Calu3 (cell line): ENCODE results near the gene EIF4B. TPM values are rescaled to one million over a fixed set of nuclear protein-coding genes. Genes with fewer than 3 reads are reported as not detected.

Source experiments
- BruUV-seq: library from RNA; stranded (reverse); fragments of 400-500 nt; replicated peaks from 2 replicates; lab custom pipeline; 2021; lab: Mats Ljungman, UMichigan
- CTCF ChIA-PET: fragments of 300-600 bp; sonication (Branson Sonifier 250); formaldehyde crosslinking; loops from one replicate; lab custom pipeline; 2022; ENCODE audit warnings: antibody characterized with exemption; lab: Charles Lee
- DNase-seq: peaks from one replicate; pipeline ENCODE4 v3.0.0; 2022
- H3K27ac Mint-ChIP-seq: one replicate; pipeline ENCODE4 v1.8.0; 2022; ENCODE audit warnings: mixed read lengths; ENCODE audit not compliant: unreplicated experiment
- H3K27me3 Mint-ChIP-seq: one replicate; pipeline ENCODE4 v1.8.0; 2022; ENCODE audit warnings: mixed read lengths; ENCODE audit not compliant: unreplicated experiment
- H3K36me3 Mint-ChIP-seq: one replicate; pipeline ENCODE4 v1.8.0; 2022; ENCODE audit warnings: mild to moderate bottlenecking, moderate library complexity, mixed read lengths; ENCODE audit not compliant: insufficient read depth, unreplicated experiment
- H3K4me1 Mint-ChIP-seq: one replicate; pipeline ENCODE4 v1.8.0; 2022; ENCODE audit warnings: mild to moderate bottlenecking, low read depth, mixed read lengths; ENCODE audit not compliant: unreplicated experiment
- H3K4me3 Mint-ChIP-seq: one replicate; pipeline ENCODE4 v1.8.0; 2022; ENCODE audit warnings: mild to moderate bottlenecking, low read depth, moderate library complexity, mixed read lengths; ENCODE audit not compliant: unreplicated experiment
- H3K9me3 Mint-ChIP-seq: one replicate; pipeline ENCODE4 v1.8.0; 2022; ENCODE audit warnings: low read depth, mixed read lengths; ENCODE audit not compliant: unreplicated experiment
- CTCF ChIP-seq: fragments of 200-600 bp; IDR thresholded peaks from one replicate; pipeline ENCODE4 v1.8.0; 2022; ENCODE audit warnings: antibody characterized with exemption; ENCODE audit not compliant: unreplicated experiment
- intact Hi-C: fragments of 100-400 bp; cut with micrococcal nuclease; formaldehyde crosslinking; loops from one replicate; pipeline ENCODE4 v1.10.0; 2022; ENCODE audit not compliant: unreplicated experiment
- total RNA-seq: library from RNA; stranded (reverse); gene quantifications from 2 replicates; pipeline ENCODE4 v1.2.3, GENCODE V29; 2022

The EIF4B gene
- total RNA-seq, 1 experiment from 2014 or later: 272 TPM

- Mint-ChIP-seq H3K4me1 (no peaks in the 10 kb centered on the region), H3K27ac (no peak overlapping the region), H3K4me3 (no peak overlapping the region), H3K36me3 (peaks cover 6% of the 10 kb centered on the region), H3K27me3 (no peaks in the 10 kb centered on the region), H3K9me3 (no peaks in the 10 kb centered on the region)
- TF ChIP-seq CTCF: no peak
- DNase-seq: no peak
- CTCF ChIA-PET: interaction anchor here (0.6 to 0.7 kb wide), 2 partner anchors 27 to 101 kb away, joined by 3 read pairs; no protein-coding TSS in a partner anchor
- BruUV-seq: no TSS peak
- intact Hi-C loops: no loop called here
These were observed 65.6 kb downstream of the EIF4B start for GRCh38 chr12:53071591-53072551.

GRCh38 chr12:53073881-53074280, 67.6 kb downstream of the EIF4B start:
- Mint-ChIP-seq H3K4me1 (no peaks in the 10 kb centered on the region), H3K36me3 (peaks cover 16% of the 10 kb centered on the region), H3K9me3 (no peaks in the 10 kb centered on the region), H3K4me3 (no peak overlapping the region), H3K27ac (no peak overlapping the region), H3K27me3 (no peaks in the 10 kb centered on the region)
- no peak for TF ChIP-seq CTCF
- DNase-seq: no peak
- BruUV-seq: no TSS peak
- intact Hi-C loops: no loop called here
- CTCF ChIA-PET: interaction anchor here (0.7 kb wide), 1 partner anchor 87 kb away, joined by 3 read pairs; no protein-coding TSS in a partner anchor

- H3K36me3 Mint-ChIP-seq: peaks cover 22% of the 10 kb centered on the region
- H3K9me3 Mint-ChIP-seq: no peaks in the 10 kb centered on the region
- no TSS peak for BruUV-seq
- no peak for DNase-seq
- no peaks in the 10 kb centered on the region for H3K27me3 Mint-ChIP-seq
- no peak overlapping the region for H3K27ac Mint-ChIP-seq
- CTCF ChIA-PET: interaction anchor here (0.7 kb wide), 1 partner anchor 87 kb away, joined by 3 read pairs; no protein-coding TSS in a partner anchor
- no peak overlapping the region for H3K4me3 Mint-ChIP-seq
- no peak for TF ChIP-seq CTCF
- H3K4me1 Mint-ChIP-seq: no peaks in the 10 kb centered on the region
- intact Hi-C loops: no loop called here
These were observed 68.2 kb downstream of the EIF4B start for GRCh38 chr12:53074283-53074998.

- no peak for DNase-seq
- no peaks in the 10 kb centered on the region for H3K27me3 Mint-ChIP-seq
- H3K4me3 Mint-ChIP-seq: no peak overlapping the region
- H3K9me3 Mint-ChIP-seq: no peaks in the 10 kb centered on the region
- no peaks in the 10 kb centered on the region for H3K4me1 Mint-ChIP-seq
- CTCF ChIA-PET: no interaction called here
- no TSS peak for BruUV-seq
- no peak overlapping the region for H3K27ac Mint-ChIP-seq
- no peak for TF ChIP-seq CTCF
- intact Hi-C loops: no loop called here
- peaks cover 27% of the 10 kb centered on the region for H3K36me3 Mint-ChIP-seq
These were observed 68.7 kb downstream of the EIF4B start for GRCh38 chr12:53074999-53075370.
